OCI-M2 (cell line): Measurements from ENCODE around the gene NR1I3.
"Not testable (repeated sequence)": the region's sequence is repeated elsewhere in the genome, so short reads cannot be mapped to it uniquely, and the experiment has no call there.

Experiments used
- DNase-seq: peaks from one replicate; lab custom pipeline; 2025; ENCODE audit not compliant: unreplicated experiment; lab: John Stamatoyannopoulos, UW

Gene NR1I3

GRCh38 chr1:161250829-161251228 is 12.8 kb upstream of the NR1I3 start:
- DNase-seq, result no peak

DNA sequence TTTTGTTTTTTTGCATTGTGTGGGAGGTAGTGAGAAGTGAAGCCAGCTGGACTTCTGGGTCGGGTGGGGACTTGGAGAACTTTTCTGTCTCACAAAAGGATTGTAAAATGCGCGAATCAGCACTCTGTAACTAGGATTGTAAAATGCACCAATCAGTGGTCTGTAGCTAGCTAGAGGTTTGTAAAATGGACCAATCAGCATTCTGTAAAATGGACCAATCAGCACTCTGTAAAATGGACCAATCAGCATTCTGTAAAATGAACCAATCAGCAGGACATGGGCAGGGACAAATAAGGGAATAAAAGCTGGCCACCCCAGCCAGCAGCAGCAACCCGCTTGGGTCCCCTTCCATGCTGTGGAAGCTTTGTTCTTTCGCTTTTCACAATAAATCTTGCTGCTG is 12.1 kb upstream of the NR1I3 start:
- DNase-seq, result not testable (repeated sequence)

- no peak for DNase-seq
Measured at GRCh38 chr1:161244888-161245287, 6.9 kb upstream of the NR1I3 start.

- no peak for DNase-seq
Measured at GRCh38 chr1:161242313-161242712, 4.3 kb upstream of the NR1I3 start.

GRCh38 chr1:161241682-161242081 is 3.7 kb upstream of the NR1I3 start:
- DNase-seq, result no peak

DNA sequence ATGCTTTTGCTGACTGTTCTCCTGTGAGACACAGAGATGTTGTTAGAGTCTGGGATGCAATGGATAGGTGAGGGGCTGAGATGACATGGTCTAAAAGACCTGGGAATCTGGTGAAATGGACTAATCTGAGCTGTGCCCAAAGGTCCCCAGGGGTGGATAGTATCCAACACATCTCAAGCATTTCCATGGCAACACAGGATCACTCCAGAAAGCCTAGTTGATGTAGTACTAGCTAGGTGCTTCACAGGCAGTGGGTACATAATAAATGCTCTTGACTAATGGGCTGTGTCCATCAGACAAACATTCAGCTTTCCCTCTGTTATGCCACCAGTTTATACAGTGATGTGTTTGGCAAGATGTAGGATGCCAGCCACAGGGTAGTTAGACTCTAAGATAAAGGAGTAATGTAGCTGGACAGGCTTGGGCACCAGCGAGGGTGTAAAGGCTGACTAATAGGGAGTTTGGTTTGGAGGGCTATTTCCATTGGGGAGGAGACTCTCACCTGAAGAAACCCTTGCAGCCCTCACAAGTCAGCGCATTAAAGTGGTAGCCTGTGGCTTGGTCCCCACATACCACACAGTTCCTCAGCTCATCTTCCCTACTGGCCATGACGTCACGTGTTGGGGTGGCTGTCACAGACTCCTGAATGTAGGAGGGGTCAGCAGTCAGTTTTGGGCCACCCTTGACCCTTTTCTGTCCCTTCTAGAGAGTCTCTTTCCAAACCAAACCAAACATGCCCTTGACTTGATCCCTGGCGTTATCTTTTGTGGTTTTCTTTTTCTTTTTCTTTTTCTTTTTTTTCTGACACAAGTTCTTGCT is 1.8 kb downstream of the NR1I3 start:
- no peak for DNase-seq

GRCh38 chr1:161233102-161233501 is 4.9 kb downstream of the NR1I3 start:
- no peak for DNase-seq

DNA sequence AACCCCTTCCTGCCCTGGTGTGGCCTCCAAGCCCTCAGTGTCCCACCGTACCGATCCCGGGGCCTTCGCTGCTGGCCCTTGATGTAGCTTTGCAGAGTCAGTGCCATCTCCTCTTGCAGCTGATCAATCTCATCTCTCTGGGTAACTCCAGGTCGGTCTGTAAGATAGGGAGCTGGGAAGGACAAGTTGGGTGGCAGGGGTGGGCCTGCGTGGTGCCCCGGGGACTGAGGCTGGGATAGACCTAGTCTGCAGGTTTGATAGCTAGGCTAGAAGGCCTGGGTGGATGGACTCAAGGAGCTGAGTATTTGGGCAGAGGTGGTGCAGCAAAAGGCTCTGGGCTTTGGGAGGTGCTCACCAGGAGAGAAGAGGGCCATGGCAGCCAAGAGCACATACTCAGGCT is 7.2 kb downstream of the NR1I3 start:
- DNase-seq, result no peak

- DNase-seq, result no peak
Measured at GRCh38 chr1:161229896-161230295, 8.1 kb downstream of the NR1I3 start.

- DNase-seq, result no peak
Measured at GRCh38 chr1:161228032-161228431, 10.0 kb downstream of the NR1I3 start.

DNA sequence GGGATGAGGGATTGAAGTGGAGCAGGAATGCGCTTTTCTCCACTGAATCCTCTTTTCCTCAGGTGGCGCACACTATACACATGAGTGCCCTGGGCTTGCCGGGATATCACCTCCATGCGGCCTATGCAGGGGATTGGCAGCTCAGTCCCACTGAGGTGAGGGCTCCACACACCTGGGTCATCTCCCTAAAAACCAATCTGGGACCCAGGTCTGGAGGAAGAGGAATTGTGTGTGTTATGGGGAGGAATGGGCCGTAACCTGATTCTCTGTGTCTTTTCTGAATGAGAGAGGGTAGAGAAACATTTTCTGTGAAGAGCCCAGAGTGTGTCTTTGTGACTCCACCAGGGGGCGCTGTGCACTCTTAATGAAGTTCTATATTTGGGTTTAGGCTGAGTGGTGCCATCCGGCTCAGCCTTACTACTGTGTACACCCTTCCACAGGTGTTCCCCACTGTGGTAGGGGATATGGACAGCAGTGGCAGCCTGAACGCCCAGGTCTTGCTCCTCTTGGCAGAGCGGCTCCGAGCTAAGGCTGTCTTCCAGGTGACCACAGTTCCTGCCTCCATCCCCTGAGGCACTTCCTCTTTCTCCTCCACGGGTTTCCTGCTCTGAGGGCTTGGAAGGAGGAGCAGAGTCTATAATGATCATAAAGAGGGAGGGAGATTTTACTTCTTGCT is 10.7 kb downstream of the NR1I3 start:
- DNase-seq, result peak; percentile 30

- DNase-seq, result no peak
Measured at GRCh38 chr1:161226759-161227158, 11.2 kb downstream of the NR1I3 start.

GRCh38 chr1:161226320-161226711 is 11.7 kb downstream of the NR1I3 start:
- no peak for DNase-seq

- peak; percentile 84 for DNase-seq
Measured at GRCh38 chr1:161225534-161226319, 12.3 kb downstream of the NR1I3 start, which contains the start of gene TOMM40L. TOMM40L (plus strand) TSS chr1:161226060; CDS start chr1:161226490, 430 bp downstream.

DNA sequence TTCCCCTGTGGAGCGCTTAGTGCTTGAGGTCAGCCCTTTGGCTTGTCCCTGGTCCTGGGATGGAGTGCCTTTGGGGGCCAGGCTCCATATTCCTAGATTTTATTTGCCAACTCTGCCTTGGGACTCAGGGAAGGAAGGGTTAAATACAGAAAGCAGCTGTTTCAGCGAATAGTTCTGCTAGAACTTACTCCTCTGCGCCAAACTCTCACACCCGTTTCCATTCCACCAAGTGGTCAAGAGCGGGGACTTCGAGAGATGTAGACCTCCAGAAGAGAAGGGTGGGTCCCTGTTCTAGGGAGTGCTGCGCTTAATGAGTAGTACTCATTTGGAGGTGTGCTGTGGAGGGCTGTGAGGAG is 12.8 kb downstream of the NR1I3 start:
- no peak for DNase-seq

DNA sequence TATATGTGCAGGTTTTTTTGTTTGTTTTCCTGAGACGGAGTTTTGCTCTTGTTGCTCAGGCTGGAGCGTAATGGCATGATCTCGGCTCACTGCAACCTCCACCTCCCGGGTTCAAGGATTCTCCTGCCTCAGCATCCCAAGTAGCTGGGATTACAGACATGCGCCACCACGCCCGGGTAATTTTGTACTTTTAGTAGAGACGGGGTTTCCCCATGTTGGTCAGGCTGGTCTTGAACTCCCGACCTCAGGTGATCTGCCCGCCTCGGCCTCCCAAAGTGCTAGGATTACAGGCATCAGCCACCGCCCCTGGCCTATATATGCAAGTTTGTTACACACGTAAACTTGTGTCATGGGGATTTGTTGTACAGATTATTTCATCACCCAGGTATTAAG is 13.3 kb downstream of the NR1I3 start:
- DNase-seq, result not testable (repeated sequence)

GRCh38 chr1:161223805-161224694 is 14.0 kb downstream of the NR1I3 start:
- DNase-seq, result no peak

GRCh38 chr1:161222175-161223019 is 15.6 kb downstream of the NR1I3 start:
- DNase-seq, result no peak

GRCh38 chr1:161220002-161220401 is 18.0 kb downstream of the NR1I3 start:
- no peak for DNase-seq
